Nephron progenitor cell (in vitro differentiated cells): ENCODE data around the gene IMMT.
A peak's percentile ranks its signal among the peaks of the same experiment; 100 is the strongest.
"Not testable (repeated sequence)": the region's sequence is repeated elsewhere in the genome, so short reads cannot be mapped to it uniquely, and the experiment has no call there.

ENCODE experiments used
- DNase-seq: peaks from one replicate; pipeline ENCODE4 v3.0.0; 2021
- H3K27ac Mint-ChIP-seq: 2 replicates; pipeline ENCODE4 v1.8.0; 2021; ENCODE audit warnings: mild to moderate bottlenecking, moderate library complexity, mixed read lengths
- H3K27me3 Mint-ChIP-seq: 2 replicates; pipeline ENCODE4 v1.8.0; 2021; ENCODE audit warnings: mild to moderate bottlenecking, low read depth, mixed read lengths; ENCODE audit not compliant: poor library complexity
- H3K36me3 Mint-ChIP-seq: 2 replicates; pipeline ENCODE4 v1.8.0; 2021; ENCODE audit warnings: low read depth, mixed read lengths
- H3K4me1 Mint-ChIP-seq: 2 replicates; pipeline ENCODE4 v1.8.0; 2021; ENCODE audit warnings: mixed read lengths
- H3K4me3 Mint-ChIP-seq: 2 replicates; pipeline ENCODE4 v1.8.0; 2021; ENCODE audit warnings: mild to moderate bottlenecking, moderate library complexity, mixed read lengths
- H3K9me3 Mint-ChIP-seq: 2 replicates; pipeline ENCODE4 v1.8.0; 2021; ENCODE audit warnings: mild to moderate bottlenecking, moderate library complexity, mixed read lengths
- TF ChIP-seq, protein P1 (sequence below): fragments of 200-600 bp; sonication (generic); IDR thresholded peaks from 2 replicates; pipeline ENCODE4 v1.5.0; 2021; ENCODE audit warnings: antibody characterized with exemption

The IMMT gene

DNA sequence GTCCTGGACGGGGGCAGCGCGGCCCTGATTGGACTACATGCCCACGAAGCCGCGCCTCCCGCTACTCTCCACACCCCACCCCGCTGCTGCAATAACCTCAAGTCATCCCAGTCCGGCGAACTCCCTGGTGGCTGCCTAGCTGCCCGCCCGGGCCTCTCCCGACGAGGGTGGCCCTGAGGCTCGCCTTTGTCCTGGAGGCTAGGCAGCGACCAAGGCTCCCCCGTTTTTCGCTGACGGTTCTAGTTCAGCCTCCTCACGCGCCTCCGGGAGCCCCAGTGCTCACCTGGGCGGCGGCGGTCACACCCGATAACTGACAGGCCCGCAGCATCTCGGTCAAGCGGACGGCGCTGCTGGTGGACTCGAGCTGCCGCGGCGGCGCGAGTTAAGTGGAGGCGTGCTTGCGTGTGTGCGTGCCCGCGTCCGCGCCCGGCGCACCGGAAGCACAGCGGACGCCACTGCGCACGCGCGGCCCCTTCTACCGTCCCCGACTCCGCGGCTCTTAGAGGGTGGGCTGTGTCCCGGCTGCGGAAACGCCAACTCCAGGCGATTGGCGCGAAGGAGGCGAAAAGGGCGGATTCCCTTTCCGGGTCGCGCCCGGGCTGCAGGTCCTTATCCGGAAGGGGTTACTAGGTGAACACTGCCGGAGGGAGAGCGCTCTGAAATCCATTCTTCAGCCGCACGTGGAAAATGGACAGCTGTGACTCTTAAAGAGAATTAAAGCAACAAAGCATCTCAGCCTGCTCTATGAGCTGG lies at the start of gene IMMT:
Gene IMMT, minus strand, starts transcription at position 408 of the 753 bp plus-strand sequence. Its CDS starts 80 bp downstream, at position 328.
- Mint-ChIP-seq H3K4me3 (peak within 1 kb of the TSS; percentile 91), H3K4me1 (peaks cover 50% of the 10 kb centered on the region), H3K9me3 (peaks cover 4% of the 10 kb centered on the region), H3K27ac (peak within 1 kb of the TSS; percentile 99), H3K36me3 (peaks cover 9% of the 10 kb centered on the region), H3K27me3 (peaks cover 5% of the 10 kb centered on the region)
- DNase-seq, result peak; percentile 95
- TF ChIP-seq, protein P1, sequence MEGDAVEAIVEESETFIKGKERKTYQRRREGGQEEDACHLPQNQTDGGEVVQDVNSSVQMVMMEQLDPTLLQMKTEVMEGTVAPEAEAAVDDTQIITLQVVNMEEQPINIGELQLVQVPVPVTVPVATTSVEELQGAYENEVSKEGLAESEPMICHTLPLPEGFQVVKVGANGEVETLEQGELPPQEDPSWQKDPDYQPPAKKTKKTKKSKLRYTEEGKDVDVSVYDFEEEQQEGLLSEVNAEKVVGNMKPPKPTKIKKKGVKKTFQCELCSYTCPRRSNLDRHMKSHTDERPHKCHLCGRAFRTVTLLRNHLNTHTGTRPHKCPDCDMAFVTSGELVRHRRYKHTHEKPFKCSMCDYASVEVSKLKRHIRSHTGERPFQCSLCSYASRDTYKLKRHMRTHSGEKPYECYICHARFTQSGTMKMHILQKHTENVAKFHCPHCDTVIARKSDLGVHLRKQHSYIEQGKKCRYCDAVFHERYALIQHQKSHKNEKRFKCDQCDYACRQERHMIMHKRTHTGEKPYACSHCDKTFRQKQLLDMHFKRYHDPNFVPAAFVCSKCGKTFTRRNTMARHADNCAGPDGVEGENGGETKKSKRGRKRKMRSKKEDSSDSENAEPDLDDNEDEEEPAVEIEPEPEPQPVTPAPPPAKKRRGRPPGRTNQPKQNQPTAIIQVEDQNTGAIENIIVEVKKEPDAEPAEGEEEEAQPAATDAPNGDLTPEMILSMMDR, result no peak

DNA sequence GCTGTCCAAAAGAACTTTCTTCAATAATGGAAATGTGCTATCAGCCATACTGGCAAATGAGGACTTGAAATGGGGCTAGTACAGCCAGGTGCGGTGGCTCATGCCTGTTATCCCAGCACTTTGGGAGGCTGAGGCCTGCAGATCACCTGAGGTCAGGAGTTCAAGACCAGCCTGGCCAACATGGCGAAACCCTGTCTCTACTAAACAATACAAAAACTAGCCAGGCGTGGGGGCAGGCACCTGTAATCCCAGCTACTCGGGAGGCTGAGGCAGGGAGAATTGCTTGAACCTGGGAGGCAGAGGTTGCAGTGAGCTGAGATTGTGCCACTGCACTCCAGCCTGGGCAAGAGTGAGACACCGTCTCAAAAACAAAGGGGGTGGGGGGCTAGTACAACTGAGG lies 49.5 kb upstream of the IMMT start:
- not testable (repeated sequence) for H3K4me3 Mint-ChIP-seq, DNase-seq, H3K27me3 Mint-ChIP-seq, H3K4me1 Mint-ChIP-seq, H3K36me3 Mint-ChIP-seq, H3K9me3 Mint-ChIP-seq, H3K27ac Mint-ChIP-seq

DNA sequence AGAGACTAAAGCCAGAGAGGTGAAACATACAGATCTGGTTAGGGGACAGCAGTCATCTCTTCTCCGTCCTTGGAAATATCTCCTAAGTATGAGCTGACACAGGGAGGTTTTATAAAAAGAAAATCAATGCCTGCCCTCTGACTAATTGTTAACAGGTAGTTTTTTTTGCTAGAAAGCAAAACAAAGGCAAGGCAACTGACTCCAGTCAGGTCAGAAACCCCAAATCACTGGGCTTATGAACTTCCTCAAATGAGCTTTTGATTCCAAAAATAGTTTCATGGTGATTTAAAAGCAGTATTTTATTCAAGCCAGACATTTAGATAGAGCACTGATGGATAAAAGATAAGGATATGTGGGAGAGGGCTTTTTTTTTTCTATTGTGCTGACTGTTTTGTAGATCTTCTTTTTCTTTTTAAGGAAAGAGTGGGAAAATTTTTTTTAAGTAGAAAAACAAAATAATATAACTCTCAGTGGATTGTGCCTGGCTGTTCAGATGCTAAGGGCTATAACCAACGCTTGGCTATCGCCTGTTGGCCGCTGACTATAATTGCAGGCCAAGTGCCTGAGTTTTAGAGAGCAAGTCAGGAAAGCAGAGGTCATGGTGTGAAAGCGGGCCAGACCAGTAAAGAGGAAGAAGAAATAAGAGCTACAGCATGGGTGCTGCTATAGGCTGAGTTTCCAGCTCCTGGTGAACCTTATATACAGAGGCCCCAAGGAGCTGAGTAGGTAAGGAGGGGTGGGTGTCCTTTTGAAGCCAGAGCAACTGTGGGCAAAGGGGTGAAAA lies 48.9 kb upstream of the IMMT start:
- H3K27me3 Mint-ChIP-seq, result peaks cover 9% of the 10 kb centered on the region
- no peaks in the 10 kb centered on the region for H3K36me3 Mint-ChIP-seq
- TF ChIP-seq, protein P1, result no peak
- no peaks in the 10 kb centered on the region for H3K9me3 Mint-ChIP-seq
- H3K4me1 Mint-ChIP-seq, result peaks cover 2% of the 10 kb centered on the region
- no peak overlapping the region for H3K4me3 Mint-ChIP-seq
- no peak overlapping the region for H3K27ac Mint-ChIP-seq
- DNase-seq, result no peak

GRCh38 chr2:86243272-86243671 lies 48.0 kb upstream of the IMMT start:
- no peak overlapping the region for H3K27ac Mint-ChIP-seq
- no peaks in the 10 kb centered on the region for H3K9me3 Mint-ChIP-seq
- H3K36me3 Mint-ChIP-seq, result no peaks in the 10 kb centered on the region
- TF ChIP-seq, protein P1, result no peak
- no peak for DNase-seq
- H3K27me3 Mint-ChIP-seq, result peaks cover 9% of the 10 kb centered on the region
- no peak overlapping the region for H3K4me3 Mint-ChIP-seq
- H3K4me1 Mint-ChIP-seq, result no peaks in the 10 kb centered on the region

- Mint-ChIP-seq H3K4me1 (no peaks in the 10 kb centered on the region), H3K27ac (no peak overlapping the region), H3K36me3 (no peaks in the 10 kb centered on the region), H3K4me3 (no peak overlapping the region), H3K27me3 (peaks cover 11% of the 10 kb centered on the region), H3K9me3 (no peaks in the 10 kb centered on the region)
- TF ChIP-seq, protein P1, result no peak
- no peak for DNase-seq
These were observed 46.3 kb upstream of the IMMT start for GRCh38 chr2:86241611-86242010.

DNA sequence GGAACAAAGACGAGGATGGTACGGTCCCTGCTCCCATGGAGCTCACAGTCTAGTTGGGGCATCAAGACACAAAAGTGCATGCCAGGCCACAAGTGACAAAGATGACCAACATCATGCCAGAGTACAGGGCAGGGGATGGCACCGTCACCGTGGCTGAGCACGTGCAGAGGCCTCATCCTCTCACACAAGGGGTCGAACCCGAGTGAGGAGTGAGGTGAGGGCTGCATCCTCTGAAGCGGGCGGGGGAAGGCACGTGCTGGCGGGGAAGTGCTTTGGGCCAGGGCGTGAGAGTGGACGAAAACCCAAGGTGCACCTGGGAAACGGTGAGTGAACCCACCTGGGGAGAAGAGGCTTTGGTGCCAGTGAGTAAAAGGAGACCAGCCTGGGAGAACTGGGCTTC lies 45.0 kb upstream of the IMMT start:
- peaks cover 5% of the 10 kb centered on the region for H3K4me1 Mint-ChIP-seq
- TF ChIP-seq, protein P1, result no peak
- H3K36me3 Mint-ChIP-seq, result no peaks in the 10 kb centered on the region
- H3K9me3 Mint-ChIP-seq, result no peaks in the 10 kb centered on the region
- peak overlapping the region; percentile 47 for H3K27ac Mint-ChIP-seq
- peaks cover 11% of the 10 kb centered on the region for H3K27me3 Mint-ChIP-seq
- no peak for DNase-seq
- no peak overlapping the region for H3K4me3 Mint-ChIP-seq
